ENCODE data around the gene FREY1.

Gene FREY1, protein sequence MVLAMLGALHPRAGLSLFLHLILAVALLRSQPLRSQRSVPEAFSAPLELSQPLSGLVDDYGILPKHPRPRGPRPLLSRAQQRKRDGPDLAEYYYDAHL

DNA sequence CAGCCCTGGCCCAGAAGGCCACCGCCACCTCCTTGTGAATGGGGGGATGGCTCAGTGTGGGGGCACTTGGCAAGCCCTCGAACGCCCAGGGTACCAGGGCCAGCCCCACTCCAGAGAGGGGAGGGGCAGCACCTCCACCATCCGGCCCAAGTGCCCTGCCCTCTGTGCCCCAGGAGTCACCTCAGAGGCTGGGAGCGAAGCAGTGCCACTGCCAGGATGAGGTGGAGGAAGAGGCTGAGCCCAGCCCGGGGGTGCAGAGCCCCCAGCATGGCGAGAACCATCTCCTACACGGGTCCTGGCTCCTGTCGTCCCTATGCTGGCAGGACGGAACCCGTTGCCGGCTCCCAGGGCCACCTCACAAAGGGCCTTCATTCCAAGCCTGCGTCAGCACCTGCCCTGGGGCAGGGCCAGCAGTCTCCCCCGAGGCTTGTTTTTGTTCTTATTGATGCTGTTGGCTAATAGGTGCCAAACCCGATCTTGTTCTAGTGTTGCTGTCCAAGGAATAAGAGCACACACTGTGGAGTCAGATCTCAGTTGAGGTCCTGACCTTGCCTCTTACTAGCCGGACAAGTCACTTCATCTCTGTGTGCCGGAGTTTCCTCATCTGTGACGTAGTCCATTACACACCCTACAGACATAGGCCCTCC is at the start of gene FREY1:
Gene FREY1 (minus strand): TSS at position 307 of the 647 bp plus-strand sequence. CDS start 26 bp downstream, at position 281.
- DNase-seq, result no peak

DNA sequence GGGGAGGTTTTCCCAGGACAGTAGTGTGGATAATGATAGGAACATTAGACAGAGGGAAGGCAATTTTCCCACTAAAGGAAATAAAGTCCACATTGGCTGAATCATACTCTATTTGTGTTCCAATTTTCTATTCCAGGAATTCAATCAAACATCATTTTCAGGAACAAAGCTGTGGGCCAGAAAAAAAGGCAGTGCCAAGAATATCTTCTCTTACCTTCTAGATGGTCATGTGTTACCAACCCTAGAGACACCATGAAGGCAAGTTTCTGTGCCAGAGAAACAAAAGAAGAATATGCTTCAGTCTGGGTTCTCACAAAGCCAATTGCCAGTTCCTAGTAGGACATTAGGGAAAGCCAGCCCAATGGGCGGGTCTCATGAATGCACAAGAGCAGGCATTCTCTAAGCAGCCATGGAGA is 42.9 kb upstream of the FREY1 start:
- no peak for DNase-seq

DNA sequence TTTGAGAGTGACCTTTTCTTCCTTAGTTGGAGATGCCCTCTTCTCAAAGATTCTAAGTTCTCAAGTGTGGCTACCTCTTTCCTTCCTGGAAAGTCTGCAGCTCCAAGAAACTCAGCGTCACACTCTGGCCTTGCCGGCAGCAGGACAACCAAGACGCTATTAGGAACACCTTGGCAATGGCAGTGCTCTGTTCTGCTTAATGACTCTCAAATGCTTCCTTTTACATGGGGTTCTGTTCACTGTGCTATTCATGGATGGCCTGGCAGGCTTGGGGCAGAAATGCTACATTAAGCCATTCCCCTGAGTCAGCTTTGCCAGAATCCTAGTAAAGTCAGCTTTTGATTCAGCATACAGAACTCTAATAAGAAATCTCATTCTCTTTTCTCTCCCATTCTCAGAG is 41.3 kb upstream of the FREY1 start:
- DNase-seq, result no peak

DNA sequence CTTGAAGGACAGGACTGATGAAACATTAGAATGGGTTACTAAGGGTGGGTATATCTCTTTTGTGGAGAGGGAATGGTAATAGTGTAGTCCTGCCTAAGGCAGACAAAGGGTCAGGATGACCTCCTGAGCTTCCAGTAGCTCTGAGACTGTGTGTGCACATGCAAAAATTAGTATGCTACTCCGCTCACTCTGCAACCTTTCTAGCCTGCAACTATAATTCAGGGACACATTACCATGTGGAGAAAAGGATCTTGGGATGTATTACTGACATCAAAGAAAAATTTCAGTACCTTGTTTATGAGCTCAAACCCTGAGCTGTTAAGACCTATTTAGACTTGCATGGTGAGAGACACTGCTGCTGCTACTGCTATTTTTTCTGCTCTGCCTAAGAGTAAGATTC is 40.8 kb upstream of the FREY1 start:
- no peak for DNase-seq

DNA sequence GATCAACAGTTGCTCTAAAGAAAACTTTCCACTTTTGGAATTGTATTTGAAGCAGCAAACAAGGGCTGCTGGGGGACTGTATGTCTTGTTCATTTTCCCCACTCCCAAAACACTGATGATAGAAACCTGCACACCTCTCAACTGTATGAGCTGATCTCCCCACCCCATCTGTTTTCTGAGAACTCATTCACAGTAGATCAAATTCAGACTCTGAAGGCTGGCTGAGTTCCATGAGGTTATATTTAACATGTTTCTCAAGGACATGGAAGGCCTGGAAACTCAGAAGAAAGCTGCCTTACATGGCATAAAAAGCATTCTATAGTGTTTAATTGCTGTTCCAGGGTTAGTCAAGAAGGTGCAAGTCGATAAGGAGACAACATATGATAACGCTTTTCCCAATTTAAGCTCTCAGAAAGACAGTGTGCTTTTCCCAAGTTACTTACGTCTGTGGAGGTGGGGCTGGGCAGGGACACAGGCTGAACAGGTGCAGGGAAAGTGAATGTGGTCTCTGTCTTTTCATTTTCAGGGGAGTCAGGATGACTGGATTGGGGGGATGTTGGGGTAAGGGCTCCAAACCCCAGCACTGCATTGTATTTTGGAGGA is 38.4 kb upstream of the FREY1 start:
- no peak for DNase-seq

DNA sequence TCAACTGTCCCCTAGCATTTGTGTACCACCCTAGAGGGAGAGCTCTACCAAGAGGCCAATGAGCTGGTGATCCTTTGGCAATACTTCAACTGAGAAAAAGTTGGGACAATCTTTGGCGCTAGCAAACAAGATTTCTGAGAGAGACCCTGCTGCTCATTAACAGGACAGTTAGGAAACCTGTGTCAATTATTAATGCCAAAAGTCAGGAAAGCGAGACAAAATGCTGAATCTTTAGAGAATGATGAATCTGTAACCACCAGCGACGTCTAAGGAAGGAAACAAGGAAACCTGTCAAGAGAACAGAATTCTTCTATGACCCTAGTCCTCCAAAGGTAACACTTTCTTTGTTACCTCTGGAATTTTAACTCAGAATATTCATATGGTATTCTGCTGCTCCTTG is 35.3 kb upstream of the FREY1 start:
- DNase-seq, result no peak

DNA sequence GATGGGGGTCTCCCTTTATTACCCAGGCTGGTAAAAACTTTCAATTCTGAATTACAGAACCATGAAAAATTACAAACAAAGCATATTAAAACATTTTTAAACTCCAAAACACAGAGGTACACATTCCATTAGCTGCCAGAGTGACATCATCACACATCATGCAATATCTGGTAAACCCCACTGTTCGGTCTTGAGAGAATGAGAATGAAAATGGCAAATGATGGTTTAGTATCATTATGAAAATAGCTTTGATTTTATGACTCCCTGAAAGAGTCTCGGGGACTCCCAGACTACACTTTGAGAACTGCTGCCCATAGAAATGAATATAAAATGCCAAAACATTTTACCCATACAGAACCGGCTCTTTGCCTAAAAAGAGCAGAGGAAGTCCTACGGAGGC is 34.2 kb upstream of the FREY1 start:
- DNase-seq, result no peak

DNA sequence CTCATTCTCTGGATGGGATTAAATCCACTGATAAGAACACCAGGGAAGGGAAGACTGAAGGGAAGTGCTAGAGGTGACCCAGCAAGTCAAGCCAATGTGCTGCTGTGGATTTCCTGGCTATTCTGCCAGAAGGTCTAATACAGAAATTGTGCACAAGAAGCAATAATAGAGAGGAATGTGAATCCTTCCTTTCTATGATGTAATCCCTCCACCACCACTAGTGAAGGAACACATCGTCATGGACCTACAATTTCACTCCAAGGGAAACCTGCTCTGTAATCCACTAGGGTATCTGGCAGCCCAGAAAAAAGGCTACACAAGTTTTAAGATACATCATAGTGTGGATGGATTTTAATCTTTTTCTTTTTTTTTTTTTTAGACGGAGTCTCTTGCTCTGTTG is 32.8 kb upstream of the FREY1 start:
- no peak for DNase-seq

DNA sequence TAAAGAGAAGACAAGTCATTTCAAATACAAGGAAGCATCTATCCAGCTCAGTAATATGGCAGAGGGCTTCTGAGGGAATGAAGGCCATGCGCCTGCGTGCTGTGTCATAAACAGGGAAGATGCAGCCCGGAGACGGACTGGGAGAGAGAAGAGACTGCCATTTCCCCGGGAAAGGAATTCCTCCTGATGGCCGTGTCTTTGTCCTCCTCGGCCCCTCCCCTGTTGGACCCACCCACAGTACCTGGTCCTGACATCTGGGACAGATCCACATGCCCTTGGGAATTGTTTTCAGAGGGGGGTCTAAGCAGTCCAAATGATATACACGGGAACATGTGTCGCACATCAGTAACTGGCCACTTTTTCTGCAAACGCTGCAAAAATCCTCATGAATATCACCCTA is 30.8 kb upstream of the FREY1 start:
- no peak for DNase-seq

DNA sequence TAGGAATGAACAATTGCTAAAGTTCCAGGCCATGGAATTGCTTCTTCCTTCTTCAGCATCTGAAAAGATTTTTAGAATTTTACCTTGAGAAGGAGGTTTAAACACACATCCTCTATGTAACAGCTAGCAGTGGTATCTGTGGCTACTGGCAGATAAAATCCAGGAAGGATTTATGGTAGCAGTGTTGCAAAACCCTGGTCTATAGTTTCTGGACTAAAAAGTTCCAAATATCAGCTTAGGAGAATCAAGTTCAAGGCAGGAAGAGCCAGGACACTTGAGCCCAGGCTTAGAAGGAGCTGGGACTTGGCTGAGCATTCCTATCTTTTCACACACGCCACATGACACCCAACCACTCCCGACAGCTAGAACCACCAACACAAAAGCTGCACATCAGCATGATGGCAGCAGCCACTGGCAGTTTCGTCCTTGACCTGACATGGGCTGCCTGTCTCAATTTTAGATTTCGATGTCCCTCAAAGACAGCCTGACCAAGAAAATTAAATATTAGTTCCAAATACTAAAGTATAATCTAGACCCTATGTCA is 29.5 kb upstream of the FREY1 start:
- DNase-seq, result no peak

DNA sequence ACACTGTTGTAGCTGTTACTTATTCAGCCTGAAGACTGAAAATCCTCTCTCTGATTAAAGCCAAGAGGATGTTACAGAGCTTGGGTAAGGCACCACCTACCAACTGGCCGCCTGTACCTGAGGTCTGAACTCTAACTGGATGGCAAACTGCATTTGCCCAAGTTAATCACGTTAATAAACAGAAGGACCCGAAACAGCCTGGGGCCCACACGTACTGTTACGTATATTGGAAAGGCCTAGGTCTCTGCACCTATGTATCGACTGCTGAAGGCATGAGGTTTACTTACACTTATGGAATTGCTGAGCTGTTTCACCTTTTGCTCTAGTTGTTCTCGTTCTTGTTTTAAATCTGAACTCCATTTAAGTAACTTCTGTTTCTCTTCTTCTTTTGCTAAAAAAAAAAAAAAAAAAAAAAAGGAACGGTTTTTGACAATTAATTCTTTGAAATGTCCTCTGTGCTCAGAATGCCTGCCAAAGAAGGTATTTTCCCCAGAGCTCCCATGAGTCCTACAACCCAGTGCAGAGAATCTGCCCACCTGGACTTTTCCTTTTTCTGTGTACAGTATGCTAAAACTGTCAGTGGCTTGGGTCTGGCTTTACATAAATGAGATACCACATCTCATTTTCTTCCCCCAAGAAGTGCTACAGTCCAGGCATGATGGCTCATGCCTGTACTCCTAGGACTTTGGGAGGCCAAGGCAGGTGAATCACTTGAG is 28.4 kb upstream of the FREY1 start:
- DNase-seq, result no peak

DNA sequence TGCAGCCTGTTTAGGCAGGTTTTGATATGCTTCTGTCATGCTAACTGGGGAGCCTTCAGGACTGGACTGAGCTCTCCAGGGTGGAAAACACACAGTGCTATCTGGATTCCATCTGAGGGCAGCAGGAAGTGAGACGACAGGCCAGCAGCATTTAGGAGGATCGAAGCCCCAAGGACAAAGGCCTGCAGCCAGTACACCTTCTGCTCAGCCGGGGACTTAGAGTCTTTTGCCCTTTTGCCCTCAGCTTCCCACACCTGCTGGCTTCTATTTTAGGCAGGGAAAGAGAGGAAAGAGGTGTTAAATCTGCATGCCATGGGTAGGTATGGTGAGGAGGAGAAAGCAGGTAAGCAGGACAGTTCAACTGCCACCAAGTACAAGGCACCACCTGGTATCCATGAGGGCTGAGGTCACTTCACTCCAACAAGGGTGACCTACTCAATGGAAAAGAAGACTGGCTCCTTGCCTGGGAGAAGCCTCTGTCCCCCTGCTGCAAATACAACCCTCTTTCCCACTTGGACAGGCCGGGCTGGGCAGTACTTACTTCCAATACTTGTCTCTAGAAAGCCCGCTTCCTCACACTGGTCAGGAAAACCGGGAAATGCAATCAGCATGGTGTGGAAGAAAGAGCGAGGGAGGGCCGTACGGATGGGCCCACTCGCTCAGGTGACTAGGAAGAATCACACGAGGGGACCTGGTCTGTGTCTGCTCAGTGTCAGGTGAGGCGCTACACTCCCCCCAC is 27.7 kb upstream of the FREY1 start:
- no peak for DNase-seq

DNA sequence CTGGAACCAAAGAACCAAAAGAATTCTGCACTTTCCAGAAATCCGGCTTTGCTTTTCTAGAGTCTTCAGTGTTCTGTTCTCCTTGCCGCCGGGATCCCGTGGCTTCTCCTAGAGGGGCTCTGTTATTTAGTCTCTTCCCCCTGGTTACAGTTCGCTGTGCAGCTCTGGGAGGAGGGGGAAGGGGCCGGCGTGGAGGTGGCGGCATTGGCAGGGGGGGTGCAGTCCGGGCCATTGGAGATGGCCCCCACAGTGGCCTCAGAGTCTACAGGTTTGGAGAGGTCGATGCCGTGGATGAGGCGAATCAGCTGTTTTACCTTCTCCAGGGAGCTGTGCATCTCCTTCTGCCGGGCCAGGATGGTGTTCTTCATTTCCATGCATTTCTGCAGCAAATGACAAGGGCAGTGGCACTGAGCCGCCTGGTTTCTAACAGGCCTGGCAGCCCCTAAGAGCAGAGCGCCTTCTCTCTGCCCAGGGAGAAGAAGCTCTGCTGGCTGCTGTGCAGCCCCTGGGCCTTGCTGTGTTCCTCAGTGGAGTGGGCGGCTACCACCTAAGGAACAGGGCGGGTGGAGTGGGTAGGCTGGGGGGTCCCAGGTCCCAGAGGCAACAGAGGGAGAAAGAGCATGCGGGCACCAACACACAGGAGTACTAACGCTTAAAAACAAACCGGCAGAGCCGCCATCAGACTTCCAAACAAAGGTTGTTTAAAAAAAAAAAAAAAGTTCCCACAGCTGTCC is 26.9 kb upstream of the FREY1 start:
- no peak for DNase-seq

DNA sequence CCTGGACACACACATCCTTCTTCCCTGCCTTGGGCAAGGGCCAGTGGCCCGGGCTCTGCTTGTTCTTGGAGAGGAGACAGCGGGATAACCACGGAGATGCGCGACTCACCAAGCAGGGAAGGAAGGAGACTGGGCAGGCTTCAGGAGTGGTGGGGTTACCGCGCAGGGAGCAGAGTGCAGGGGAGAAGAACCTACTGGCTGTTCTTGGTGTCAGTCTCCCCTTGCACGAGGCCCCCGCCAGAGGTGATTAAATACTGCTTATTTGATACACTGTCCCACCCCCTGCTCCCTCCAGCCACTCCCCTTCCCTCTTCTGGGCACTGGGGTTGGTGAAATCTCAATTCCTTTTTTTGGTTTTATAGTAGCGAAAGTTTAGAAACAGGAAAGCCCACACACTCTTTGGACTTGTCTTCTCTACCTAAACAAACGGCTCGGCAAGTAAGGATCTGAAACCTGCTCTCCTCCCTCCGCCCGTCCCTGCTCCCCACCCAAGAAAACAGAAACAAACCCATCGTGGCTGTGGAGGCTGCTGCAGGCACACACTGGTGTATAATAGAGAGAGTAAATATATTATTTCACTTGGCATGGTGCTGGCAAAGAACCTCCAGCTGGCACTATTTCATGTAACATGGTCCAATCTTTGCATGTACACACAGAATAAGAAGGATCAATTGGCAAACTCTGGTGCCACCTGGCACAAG is 26.2 kb upstream of the FREY1 start:
- no peak for DNase-seq

DNA sequence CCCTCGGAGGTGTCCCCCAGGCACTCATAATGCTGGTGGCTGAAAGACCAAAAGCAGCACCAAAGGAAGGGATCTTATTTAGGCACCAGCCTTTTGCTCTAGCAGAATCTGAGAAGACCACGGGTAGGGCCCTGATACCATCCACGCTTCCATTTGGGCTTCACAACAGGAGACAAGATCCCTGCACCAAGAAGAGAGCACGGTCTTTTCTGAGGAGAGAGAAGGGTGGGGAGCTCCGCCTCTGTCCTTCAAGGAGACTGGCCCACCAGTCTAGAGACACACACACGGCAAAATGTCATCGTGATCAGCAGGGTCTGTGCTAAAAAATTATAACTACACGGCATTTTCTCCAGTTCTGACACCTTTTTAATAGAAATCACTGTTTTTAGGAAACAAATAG is 25.1 kb upstream of the FREY1 start:
- DNase-seq, result no peak

DNA sequence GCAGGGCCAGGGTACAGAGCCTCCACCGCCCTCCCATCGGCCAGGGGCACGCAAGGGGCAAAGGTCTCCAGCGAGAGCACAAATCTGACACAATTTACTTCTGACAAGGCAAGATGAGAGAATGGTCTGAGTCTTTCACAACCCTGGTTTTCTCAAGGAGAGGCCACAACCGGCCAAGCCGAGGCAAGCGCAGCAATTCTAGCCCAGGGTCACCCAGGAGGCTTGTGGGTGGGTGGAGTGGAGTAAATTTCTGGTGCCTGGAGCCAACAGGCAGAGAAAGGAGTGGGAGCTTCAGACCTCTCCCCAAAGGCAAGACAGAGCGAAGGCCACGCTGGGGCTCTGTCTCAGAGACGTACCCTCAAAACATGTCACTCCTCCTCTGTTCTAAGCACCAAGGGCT is 24.7 kb upstream of the FREY1 start:
- DNase-seq, result no peak

DNA sequence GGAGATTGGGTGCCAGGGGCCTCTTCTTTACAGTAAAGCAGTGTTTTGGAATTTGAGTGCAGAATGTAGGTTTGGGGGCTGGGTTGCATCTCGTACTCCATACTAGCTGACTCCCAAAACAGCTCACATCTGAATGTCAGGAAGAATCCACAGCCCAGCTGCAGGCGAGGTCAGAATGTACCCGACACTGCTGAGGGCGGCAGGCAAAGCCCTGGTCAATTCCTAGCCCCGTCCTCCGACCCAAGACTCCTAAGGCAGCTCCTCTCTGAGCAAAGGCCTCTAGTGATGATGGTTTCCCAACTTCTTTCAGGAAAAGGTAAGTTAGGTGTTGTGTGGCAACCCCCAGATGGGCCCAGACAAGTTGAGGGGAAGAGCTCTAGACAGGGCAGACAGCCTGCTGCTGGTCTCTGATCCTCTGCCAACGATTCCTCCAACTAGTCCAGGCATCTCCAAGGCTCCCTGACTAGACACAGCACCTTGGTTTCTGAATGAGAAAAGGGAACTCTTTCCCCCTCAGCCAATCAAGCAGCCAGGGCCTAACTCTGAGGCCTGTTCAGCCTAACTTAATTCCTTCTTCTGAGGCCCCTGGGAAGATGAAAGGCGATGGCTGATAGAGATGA is 24.0 kb upstream of the FREY1 start:
- DNase-seq, result no peak

DNA sequence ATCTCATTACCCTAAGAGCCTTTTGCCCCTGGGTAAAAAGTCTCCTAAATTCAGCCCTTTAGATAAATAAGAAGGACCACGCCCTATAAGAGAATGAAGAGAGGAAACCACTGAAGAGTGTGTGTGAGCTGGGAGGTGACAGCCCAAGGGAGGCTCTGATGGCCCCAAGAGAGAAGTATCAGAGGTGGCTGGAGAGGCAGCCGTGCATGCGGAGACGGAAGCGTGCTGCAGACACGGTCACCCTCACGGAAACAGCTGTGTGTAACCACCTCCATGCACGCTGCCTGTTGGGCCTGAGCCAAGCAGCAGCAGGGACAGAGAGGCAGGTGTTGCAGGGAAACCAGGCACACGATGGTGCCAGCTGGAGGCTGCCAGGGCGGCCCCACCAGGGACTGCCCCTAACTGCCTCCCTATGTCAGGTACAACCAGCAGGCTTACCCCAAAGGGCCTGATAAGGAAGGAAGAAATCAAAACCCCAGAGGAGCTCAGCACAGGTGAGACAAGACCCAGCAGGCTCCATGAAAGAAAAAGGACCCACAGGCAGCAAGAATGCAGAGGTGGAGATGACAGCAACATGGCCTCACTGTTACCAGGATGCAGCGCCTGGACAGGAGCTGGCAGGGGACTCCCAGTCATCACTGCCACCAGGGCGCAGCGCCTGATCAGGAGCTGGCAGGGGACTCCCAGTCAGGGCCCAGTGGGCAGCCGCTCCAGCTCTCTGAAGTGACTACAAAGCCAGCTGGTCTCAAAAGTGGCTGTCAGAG is 23.1 kb upstream of the FREY1 start:
- DNase-seq, result no peak

DNA sequence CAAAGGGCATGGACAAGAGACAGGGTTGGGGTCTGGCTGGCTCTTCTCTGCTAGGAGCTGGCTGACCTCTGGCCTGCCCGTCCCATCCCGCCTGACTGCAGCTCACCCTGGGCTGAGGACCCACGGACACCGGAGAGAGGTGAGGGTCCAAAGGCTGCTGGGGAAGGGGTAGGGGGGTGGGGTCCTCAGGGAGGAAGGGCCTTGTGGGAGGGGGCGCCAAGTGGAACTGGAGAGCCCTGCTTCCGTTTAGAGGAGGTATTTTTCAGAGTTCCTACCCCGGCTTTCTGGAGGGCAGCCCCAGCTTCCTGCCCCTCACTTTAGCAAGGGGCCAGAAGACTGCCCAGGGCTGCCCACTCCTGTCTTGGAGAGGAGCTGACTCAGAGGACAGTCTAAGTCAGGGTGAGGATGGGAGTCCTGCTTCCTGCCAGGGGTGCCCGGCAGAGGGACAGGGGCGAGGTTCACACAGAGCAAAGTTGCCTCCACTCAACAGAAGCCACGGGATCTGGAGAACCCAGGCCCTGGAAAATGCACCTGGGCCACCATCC is 22.5 kb upstream of the FREY1 start:
- DNase-seq, result no peak

DNA sequence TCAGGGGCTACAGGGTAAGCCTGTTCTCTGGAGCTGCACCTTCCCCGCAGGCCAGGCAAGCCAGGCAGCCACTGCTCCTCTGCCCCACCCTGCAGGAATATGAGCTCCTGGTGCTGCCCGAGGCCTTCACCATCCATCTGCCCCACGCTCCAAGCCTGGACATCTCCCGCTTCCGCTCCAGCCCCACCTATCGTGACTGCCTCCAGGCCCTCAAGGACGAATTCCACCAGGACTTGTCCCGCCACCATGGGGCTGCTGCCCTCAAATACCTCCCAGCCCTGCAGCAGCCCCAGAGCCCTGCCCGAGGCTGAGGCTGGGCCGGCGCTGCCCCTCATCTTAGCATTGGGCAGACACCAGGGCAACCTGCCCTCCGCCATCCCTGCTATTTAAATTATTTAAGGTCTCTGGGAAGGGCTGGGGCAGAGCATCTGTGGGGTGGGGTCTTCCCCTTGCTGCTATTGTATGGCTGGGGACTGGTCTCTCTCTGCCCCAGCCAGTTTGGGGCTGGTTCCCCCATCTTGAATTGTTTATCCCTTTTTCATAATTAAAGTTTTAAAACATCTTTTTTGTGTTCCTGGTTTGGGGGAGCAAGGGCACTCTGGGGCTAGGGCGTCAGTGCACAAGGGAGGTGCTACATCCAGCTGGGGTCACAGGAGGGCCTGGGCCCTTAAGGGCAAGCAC is 21.6 kb upstream of the FREY1 start:
- no peak for DNase-seq

Measured in NCI-H524 treated with DMSO at 0.1 percent for 48 hours (cell line).